OCI-LY7 (cell line): ENCODE results near the gene SLC8A1.

Source experiments
- EZH2phosphoT487 ChIP-seq: fragments of 200-600 bp; sonication (generic); IDR thresholded peaks from 2 replicates; pipeline ENCODE4 v1.6.1; 2018; ENCODE audit warnings: low read depth, borderline replicate concordance, mild to moderate bottlenecking, mixed run types, antibody characterized with exemption, low read length, moderate library complexity, mixed read lengths
- TF ChIP-seq, protein P1 (sequence below): fragments of 200-600 bp; sonication (generic); conservative IDR thresholded peaks from 2 replicates; pipeline ENCODE4 v1.5.1; 2014; ENCODE audit warnings: mild to moderate bottlenecking, antibody characterized with exemption, low read length, moderate library complexity, mixed read lengths

GRCh38 chr2:40321822-40322221 is 130.1 kb downstream of the SLC8A1 start:
- TF ChIP-seq, protein P1, sequence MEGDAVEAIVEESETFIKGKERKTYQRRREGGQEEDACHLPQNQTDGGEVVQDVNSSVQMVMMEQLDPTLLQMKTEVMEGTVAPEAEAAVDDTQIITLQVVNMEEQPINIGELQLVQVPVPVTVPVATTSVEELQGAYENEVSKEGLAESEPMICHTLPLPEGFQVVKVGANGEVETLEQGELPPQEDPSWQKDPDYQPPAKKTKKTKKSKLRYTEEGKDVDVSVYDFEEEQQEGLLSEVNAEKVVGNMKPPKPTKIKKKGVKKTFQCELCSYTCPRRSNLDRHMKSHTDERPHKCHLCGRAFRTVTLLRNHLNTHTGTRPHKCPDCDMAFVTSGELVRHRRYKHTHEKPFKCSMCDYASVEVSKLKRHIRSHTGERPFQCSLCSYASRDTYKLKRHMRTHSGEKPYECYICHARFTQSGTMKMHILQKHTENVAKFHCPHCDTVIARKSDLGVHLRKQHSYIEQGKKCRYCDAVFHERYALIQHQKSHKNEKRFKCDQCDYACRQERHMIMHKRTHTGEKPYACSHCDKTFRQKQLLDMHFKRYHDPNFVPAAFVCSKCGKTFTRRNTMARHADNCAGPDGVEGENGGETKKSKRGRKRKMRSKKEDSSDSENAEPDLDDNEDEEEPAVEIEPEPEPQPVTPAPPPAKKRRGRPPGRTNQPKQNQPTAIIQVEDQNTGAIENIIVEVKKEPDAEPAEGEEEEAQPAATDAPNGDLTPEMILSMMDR, result no peak
- TF ChIP-seq EZH2phosphoT487, result no peak
